ENCODE measurements around the gene PDZD2. TPM values are rescaled to one million over a fixed set of nuclear protein-coding genes. Genes with fewer than 3 reads are reported as not detected.

The PDZD2 gene
- polyA plus RNA-seq, 1 donor from 2014 or later = 3.1 TPM

DNA sequence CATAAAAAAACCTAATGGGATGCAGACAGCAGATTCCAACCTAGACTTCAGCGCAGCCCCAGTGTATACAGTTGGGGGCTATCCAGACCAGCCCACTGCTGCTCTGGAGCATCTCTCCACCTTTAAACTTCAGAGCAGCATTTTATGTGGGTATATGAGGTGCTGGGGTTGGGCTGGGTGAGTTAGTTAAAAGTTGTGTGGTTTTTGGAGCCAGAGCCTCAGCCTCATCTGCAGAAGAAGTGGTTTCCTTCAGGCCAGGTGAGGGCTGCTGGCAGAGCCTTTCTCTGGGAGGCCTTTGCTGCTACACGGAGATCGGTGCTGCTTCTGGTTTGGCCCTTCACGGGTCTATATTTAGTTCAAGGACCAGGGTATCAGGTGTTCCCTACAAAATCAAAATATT lies 228.3 kb downstream of the PDZD2 start:
- TF ChIP-seq, protein P1, sequence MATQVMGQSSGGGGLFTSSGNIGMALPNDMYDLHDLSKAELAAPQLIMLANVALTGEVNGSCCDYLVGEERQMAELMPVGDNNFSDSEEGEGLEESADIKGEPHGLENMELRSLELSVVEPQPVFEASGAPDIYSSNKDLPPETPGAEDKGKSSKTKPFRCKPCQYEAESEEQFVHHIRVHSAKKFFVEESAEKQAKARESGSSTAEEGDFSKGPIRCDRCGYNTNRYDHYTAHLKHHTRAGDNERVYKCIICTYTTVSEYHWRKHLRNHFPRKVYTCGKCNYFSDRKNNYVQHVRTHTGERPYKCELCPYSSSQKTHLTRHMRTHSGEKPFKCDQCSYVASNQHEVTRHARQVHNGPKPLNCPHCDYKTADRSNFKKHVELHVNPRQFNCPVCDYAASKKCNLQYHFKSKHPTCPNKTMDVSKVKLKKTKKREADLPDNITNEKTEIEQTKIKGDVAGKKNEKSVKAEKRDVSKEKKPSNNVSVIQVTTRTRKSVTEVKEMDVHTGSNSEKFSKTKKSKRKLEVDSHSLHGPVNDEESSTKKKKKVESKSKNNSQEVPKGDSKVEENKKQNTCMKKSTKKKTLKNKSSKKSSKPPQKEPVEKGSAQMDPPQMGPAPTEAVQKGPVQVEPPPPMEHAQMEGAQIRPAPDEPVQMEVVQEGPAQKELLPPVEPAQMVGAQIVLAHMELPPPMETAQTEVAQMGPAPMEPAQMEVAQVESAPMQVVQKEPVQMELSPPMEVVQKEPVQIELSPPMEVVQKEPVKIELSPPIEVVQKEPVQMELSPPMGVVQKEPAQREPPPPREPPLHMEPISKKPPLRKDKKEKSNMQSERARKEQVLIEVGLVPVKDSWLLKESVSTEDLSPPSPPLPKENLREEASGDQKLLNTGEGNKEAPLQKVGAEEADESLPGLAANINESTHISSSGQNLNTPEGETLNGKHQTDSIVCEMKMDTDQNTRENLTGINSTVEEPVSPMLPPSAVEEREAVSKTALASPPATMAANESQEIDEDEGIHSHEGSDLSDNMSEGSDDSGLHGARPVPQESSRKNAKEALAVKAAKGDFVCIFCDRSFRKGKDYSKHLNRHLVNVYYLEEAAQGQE (IDR thresholded peaks at IDR 0.05; ENCODE audit: borderline replicate concordance) = no peak
- no peak for TF ChIP-seq MXI1 (conservative IDR thresholded peaks at IDR 0.05; ENCODE audit: poor library complexity, severe bottlenecking)
- TF ChIP-seq SMC3 (conservative IDR thresholded peaks at IDR 0.05; ENCODE audit: poor library complexity) = no peak
- no peak for TF ChIP-seq EP300 (conservative IDR thresholded peaks at IDR 0.05; ENCODE audit: poor library complexity, severe bottlenecking)
- no peak for TF ChIP-seq TAF1 (IDR thresholded peaks at IDR 0.05; ENCODE audit: low read depth)
- TF ChIP-seq POLR2AphosphoS5 (IDR thresholded peaks at IDR 0.05) = no peak
- TF ChIP-seq, protein P2, sequence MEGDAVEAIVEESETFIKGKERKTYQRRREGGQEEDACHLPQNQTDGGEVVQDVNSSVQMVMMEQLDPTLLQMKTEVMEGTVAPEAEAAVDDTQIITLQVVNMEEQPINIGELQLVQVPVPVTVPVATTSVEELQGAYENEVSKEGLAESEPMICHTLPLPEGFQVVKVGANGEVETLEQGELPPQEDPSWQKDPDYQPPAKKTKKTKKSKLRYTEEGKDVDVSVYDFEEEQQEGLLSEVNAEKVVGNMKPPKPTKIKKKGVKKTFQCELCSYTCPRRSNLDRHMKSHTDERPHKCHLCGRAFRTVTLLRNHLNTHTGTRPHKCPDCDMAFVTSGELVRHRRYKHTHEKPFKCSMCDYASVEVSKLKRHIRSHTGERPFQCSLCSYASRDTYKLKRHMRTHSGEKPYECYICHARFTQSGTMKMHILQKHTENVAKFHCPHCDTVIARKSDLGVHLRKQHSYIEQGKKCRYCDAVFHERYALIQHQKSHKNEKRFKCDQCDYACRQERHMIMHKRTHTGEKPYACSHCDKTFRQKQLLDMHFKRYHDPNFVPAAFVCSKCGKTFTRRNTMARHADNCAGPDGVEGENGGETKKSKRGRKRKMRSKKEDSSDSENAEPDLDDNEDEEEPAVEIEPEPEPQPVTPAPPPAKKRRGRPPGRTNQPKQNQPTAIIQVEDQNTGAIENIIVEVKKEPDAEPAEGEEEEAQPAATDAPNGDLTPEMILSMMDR (IDR thresholded peaks at IDR 0.05; ENCODE audit: poor library complexity, severe bottlenecking) = no peak
- TF ChIP-seq EZH2 (IDR thresholded peaks at IDR 0.05; ENCODE audit: borderline replicate concordance, insufficient read depth, low read length, poor library complexity, severe bottlenecking) = no peak
- TF ChIP-seq RAD21 (conservative IDR thresholded peaks at IDR 0.05) = no peak
- Histone ChIP-seq H3K79me2 (replicated peaks; ENCODE audit: insufficient read depth, low read length) (no peaks in the 10 kb centered on the region), H3K9ac (ENCODE audit: low read length) (no peak overlapping the region), H3F3A (ENCODE audit: insufficient read depth, low read length, poor library complexity, severe bottlenecking) (no peaks in the 10 kb centered on the region), H4K20me1 (ENCODE audit: insufficient read depth) (no peaks in the 10 kb centered on the region), H3K36me3 (ENCODE audit: insufficient read depth, low read length) (no peaks in the 10 kb centered on the region), H3K9me2 (ENCODE audit: insufficient read depth, low read length) (no peaks in the 10 kb centered on the region), H3K9me3 (ENCODE audit: low read length) (no peaks in the 10 kb centered on the region), H3K27ac (ENCODE audit: low read length) (no peak overlapping the region), H3K27me3 (ENCODE audit: insufficient read depth, low read depth, low read length) (no peaks in the 10 kb centered on the region), H2AFZ (ENCODE audit: low read depth, low read length) (no peak overlapping the region), H3K4me3 (ENCODE audit: low read length) (no peak overlapping the region), H3K4me2 (ENCODE audit: low read length) (no peak overlapping the region)

DNA sequence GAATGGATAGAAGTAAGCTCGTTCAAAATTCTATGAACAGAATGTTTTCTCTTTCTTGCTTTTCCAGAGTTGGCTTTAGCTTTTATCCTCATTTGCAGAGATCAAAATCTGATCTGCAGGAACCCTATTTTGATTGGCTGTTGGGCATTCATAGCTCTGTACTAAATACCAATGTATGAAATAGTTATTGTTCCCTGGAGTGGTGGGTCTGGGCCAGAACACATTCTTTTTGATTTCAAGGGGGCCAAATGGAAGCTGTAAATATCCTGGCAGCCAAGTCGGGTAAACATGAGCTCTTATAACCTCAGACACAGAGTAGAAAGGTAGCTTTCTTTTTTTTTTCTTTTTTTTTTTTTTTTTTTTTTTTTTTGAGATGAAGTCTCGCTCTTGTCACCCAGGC lies 241.5 kb downstream of the PDZD2 start:
- Histone ChIP-seq H3K27ac (ENCODE audit: low read length) (no peak overlapping the region), H3K9me3 (ENCODE audit: low read length) (no peaks in the 10 kb centered on the region), H3K79me2 (replicated peaks; ENCODE audit: insufficient read depth, low read length) (no peaks in the 10 kb centered on the region), H3K4me2 (ENCODE audit: low read length) (no peak overlapping the region), H3K9ac (ENCODE audit: low read length) (no peak overlapping the region), H3K9me2 (ENCODE audit: insufficient read depth, low read length) (no peaks in the 10 kb centered on the region), H3K4me3 (ENCODE audit: low read length) (no peak overlapping the region), H3F3A (ENCODE audit: insufficient read depth, low read length, poor library complexity, severe bottlenecking) (no peaks in the 10 kb centered on the region), H3K36me3 (ENCODE audit: insufficient read depth, low read length) (no peaks in the 10 kb centered on the region), H4K20me1 (ENCODE audit: insufficient read depth) (no peaks in the 10 kb centered on the region), H3K27me3 (ENCODE audit: insufficient read depth, low read depth, low read length) (no peaks in the 10 kb centered on the region), H2AFZ (ENCODE audit: low read depth, low read length) (no peak overlapping the region)
- TF ChIP-seq, protein P1 (IDR thresholded peaks at IDR 0.05; ENCODE audit: borderline replicate concordance) = no peak
- TF ChIP-seq RAD21 (conservative IDR thresholded peaks at IDR 0.05) (no peak), EP300 (conservative IDR thresholded peaks at IDR 0.05; ENCODE audit: poor library complexity, severe bottlenecking) (no peak), MXI1 (conservative IDR thresholded peaks at IDR 0.05; ENCODE audit: poor library complexity, severe bottlenecking) (no peak), EZH2 (IDR thresholded peaks at IDR 0.05; ENCODE audit: borderline replicate concordance, insufficient read depth, low read length, poor library complexity, severe bottlenecking) (no peak), TAF1 (IDR thresholded peaks at IDR 0.05; ENCODE audit: low read depth) (no peak), SMC3 (conservative IDR thresholded peaks at IDR 0.05; ENCODE audit: poor library complexity) (no peak), POLR2AphosphoS5 (IDR thresholded peaks at IDR 0.05) (no peak)
- TF ChIP-seq, protein P2 (IDR thresholded peaks at IDR 0.05; ENCODE audit: poor library complexity, severe bottlenecking) = no peak
